Transverse colon (tissue), 4 donors: ENCODE measurements around the gene UBXN1.

Source experiments
- EP300 ChIP-seq: sonication (generic); formaldehyde crosslinking; IDR thresholded peaks from one replicate; pipeline ENCODE4 v1.6.1; 2017; ENCODE audit warnings: antibody characterized with exemption, low read depth
- POLR2A ChIP-seq: fragments of 450-650 bp; IDR thresholded peaks from one replicate; pipeline ENCODE4 v1.6.1; 2016; ENCODE audit warnings: antibody characterized with exemption, mild to moderate bottlenecking, moderate library complexity
- POLR2AphosphoS5 ChIP-seq, 3 donors: sonication (generic); formaldehyde crosslinking; IDR thresholded peaks; one replicate each; pipeline ENCODE4 v1.6.1; 2016; ENCODE audit warnings: antibody characterized with exemption in 3 of 3
- TF ChIP-seq, protein P1 (sequence below), 5 experiments: fragments of 200-600 bp in 3 of 5; fragments of 450-650 bp in 2 of 5; sonication (generic) in 3 of 5; IDR thresholded peaks; 1 replicate in 2 of 5; 2 replicates in 3 of 5; pipeline ENCODE4 v1.5.1; 2016 to 2017; ENCODE audit warnings: antibody characterized with exemption in 5 of 5, inconsistent platforms in 3 of 5, mild to moderate bottlenecking in 2 of 5, moderate library complexity in 1 of 5

DNA sequence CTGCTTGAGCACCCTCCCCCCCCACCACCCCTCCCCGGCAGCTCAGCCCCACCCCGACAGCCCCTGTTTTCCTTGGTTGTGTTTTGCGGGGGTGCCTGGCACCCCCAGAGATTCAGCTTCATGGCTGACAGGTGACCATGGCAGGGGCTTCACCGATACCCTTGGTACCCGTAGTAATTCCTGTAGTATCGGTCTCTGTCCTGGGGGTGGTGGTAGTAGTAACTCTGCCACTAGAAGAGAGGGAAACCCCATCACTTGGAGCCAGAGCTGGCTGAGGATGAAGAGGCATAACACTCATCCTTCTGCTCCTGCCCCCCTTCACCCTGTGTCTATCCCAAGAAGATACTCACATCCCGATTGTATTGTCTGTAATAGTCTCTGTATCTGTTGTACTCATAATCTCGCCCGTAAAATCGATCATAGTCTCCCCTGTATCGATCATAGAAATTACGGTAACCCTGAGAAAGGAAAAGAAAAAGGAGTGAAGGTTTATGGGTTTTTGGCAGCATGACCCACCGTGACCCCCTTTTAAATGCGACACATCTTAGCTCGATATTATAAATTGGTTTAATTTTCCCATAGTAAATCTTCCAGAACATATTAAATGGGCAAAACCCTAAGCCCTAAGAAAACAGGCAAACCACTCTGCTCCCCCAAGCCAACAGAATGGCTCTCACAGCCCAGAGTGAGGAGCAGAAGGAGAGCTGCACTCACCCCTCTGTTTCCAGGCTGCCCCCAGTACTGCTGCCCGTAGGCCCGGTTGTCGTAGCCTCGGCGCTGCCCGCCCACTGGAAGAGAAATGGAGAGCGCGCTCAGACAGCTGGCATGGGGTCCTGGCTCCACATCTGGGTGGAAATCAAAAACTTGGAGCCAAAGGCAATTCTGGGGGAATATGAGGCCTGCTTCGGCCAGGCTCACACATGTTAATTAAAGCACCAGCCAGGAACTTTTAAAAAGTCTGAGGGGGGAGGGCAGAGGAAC is 36.6 kb upstream of the UBXN1 start:
- no peak for TF ChIP-seq POLR2A
- TF ChIP-seq, protein P1, sequence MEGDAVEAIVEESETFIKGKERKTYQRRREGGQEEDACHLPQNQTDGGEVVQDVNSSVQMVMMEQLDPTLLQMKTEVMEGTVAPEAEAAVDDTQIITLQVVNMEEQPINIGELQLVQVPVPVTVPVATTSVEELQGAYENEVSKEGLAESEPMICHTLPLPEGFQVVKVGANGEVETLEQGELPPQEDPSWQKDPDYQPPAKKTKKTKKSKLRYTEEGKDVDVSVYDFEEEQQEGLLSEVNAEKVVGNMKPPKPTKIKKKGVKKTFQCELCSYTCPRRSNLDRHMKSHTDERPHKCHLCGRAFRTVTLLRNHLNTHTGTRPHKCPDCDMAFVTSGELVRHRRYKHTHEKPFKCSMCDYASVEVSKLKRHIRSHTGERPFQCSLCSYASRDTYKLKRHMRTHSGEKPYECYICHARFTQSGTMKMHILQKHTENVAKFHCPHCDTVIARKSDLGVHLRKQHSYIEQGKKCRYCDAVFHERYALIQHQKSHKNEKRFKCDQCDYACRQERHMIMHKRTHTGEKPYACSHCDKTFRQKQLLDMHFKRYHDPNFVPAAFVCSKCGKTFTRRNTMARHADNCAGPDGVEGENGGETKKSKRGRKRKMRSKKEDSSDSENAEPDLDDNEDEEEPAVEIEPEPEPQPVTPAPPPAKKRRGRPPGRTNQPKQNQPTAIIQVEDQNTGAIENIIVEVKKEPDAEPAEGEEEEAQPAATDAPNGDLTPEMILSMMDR (IDR thresholded peaks at IDR 0.05) = no peak
- TF ChIP-seq POLR2AphosphoS5 (IDR thresholded peaks at IDR 0.05) = no peak
- no peak for TF ChIP-seq EP300
